Stimulated activated CD8-positive, alpha-beta memory T cell treated with anti-CD3 and anti-CD28 coated beads, Interleukin-15, amount 100 ng/mL, for 4 hours (primary cell): ENCODE results near the gene SF3B3.
"Not testable (repeated sequence)": the region's sequence is repeated elsewhere in the genome, so short reads cannot be mapped to it uniquely, and the experiment has no call there.

Experiments
- DNase-seq, 2 donors: peaks; one replicate each; pipeline ENCODE4 v3.0.0-alpha.2; 2020; ENCODE audit warnings: low read depth in 2 of 2

Gene SF3B3

GRCh38 chr16:70511833-70512232 lies 11.8 kb upstream of the SF3B3 start:
- no peak for DNase-seq

- no peak for DNase-seq
Observed at GRCh38 chr16:70512456-70512855, 11.2 kb upstream of the SF3B3 start.

- no peak for DNase-seq
Observed at GRCh38 chr16:70520612-70521297, 2.9 kb upstream of the SF3B3 start.

GRCh38 chr16:70522216-70523075 lies 1.2 kb upstream of the SF3B3 start:
- no peak for DNase-seq

GRCh38 chr16:70523076-70523742 lies 407 bp upstream of the SF3B3 start, which contains the start of gene COG4:
Gene COG4, minus strand, starts transcription at chr16:70523554. Its CDS starts 11 bp downstream, at chr16:70523543.
- peak; percentile 79 to 87 for DNase-seq

GRCh38 chr16:70524399-70524825 lies 796 bp downstream of the SF3B3 start:
- not testable (repeated sequence) for DNase-seq

GRCh38 chr16:70526403-70526802 lies 2.8 kb downstream of the SF3B3 start:
- no peak for DNase-seq

- no peak for DNase-seq
Observed at GRCh38 chr16:70527315-70527996, 3.8 kb downstream of the SF3B3 start.

GRCh38 chr16:70529051-70529777 lies 5.6 kb downstream of the SF3B3 start:
- no peak for DNase-seq

- DNase-seq = not testable (repeated sequence)
Observed at GRCh38 chr16:70529954-70530353, 6.3 kb downstream of the SF3B3 start.

- DNase-seq = no peak
Observed at GRCh38 chr16:70534971-70535370, 11.4 kb downstream of the SF3B3 start.

GRCh38 chr16:70540994-70541393 lies 17.4 kb downstream of the SF3B3 start:
- no peak for DNase-seq

- DNase-seq = no peak
Observed at GRCh38 chr16:70544548-70544947, 20.9 kb downstream of the SF3B3 start.

- DNase-seq = no peak
Observed at GRCh38 chr16:70548936-70549335, 25.3 kb downstream of the SF3B3 start.

GRCh38 chr16:70550082-70550481 lies 26.5 kb downstream of the SF3B3 start:
- DNase-seq = no peak

GRCh38 chr16:70551788-70552187 lies 28.2 kb downstream of the SF3B3 start:
- DNase-seq = no peak

GRCh38 chr16:70552675-70553074 lies 29.1 kb downstream of the SF3B3 start:
- DNase-seq = no peak

GRCh38 chr16:70553645-70554044 lies 30.0 kb downstream of the SF3B3 start:
- DNase-seq = no peak

- no peak for DNase-seq
Observed at GRCh38 chr16:70556063-70556462, 32.4 kb downstream of the SF3B3 start.

- no peak for DNase-seq
Observed at GRCh38 chr16:70561623-70562022, 38.0 kb downstream of the SF3B3 start.

- DNase-seq = no peak
Observed at GRCh38 chr16:70563636-70564035, 40.0 kb downstream of the SF3B3 start.
